Placental pericyte (primary cell): ENCODE data around the gene GKN2. TPM values are rescaled to one million over a fixed set of nuclear protein-coding genes. Genes with fewer than 3 reads are reported as not detected.

Source experiments
- total RNA-seq: library from RNA; depleted of rRNA; stranded (reverse); fragments of >200 nt; gene quantifications from 2 replicates; pipeline ENCODE4 v1.2.3, GENCODE V29; 2012

Gene GKN2, protein sequence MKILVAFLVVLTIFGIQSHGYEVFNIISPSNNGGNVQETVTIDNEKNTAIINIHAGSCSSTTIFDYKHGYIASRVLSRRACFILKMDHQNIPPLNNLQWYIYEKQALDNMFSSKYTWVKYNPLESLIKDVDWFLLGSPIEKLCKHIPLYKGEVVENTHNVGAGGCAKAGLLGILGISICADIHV
- 0.22 TPM in 1 of 2 replicates, not detected in the other for total RNA-seq

DNA sequence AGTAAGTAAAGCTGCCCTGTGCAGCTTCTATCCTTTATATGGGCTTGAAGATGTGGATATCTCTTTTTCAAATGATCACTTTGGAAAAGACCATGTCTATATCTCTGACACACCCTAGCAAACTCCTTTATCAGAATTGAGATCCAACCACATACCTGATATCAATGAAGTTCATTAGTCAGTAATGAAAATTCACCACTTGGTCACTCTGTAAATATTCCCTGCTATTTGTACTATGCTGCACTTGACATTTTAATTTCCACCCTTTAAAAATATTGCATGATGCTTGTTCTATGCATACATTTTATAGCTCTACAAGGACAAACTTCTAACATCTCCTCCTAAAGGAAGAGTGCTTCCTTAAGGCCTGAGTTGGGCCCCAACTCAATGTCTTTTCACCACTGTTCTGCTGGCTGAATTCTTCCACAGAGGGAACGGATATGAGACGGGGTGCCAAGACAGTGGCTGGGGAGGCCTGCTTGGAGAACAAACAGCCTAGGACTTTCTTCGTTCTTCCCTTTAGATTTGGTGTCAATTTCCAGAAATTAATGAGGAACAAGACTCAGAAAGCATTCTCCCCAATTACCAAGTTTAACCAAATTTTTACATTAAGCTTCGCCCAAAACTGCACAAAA lies at the start of gene GKN2:
Gene GKN2 (minus strand): TSS at position 7 of the 635 bp plus-strand sequence. CDS start 32 bp downstream, outside the sequence.

DNA sequence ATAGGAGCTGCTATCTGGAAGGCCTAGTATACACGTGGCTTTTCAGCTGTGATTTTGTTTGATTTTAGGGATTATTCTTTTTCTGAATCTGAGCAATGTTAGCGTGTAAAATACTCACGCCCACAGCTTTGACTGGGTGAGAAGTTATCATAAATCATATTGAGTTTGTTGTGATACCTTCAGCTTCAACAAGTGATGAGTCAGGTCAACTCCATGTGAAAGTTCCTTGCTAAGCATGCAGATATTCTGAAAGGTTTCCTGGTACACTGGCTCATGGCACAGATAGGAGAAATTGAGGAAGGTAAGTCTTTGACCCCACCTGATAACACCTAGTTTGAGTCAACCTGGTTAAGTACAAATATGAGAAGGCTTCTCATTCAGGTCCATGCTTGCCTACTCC lies 21.6 kb upstream of the GKN2 start, which contains the start of gene GKN1:
Gene GKN1 (plus strand): TSS at position 386 of the 400 bp plus-strand sequence. CDS start 42 bp downstream, outside the sequence.

Other genes starting within 250 kb of the GKN2 start
- gene ARHGAP25, start 218.1 kb downstream of the GKN2 start, total RNA-seq = 0.44 and 2.9 TPM in 2 replicates
- gene BMP10, start 81.5 kb downstream of the GKN2 start, total RNA-seq = 0.44 TPM in 1 of 2 replicates, not detected in the other
- 0.22 TPM in 1 of 2 replicates, not detected in the other for gene GKN1, start 21.7 kb upstream of the GKN2 start, total RNA-seq
- gene ANTXR1, start 60.3 kb upstream of the GKN2 start, total RNA-seq = 170 and 253 TPM in 2 replicates